Measurements from ENCODE around the gene CCDC85C. TPM values are rescaled to one million over a fixed set of nuclear protein-coding genes. Genes with fewer than 3 reads are reported as not detected.

CCDC85C gene
- total RNA-seq, 2 experiments from 2014 or later = 6.4 to 15.0 TPM

DNA sequence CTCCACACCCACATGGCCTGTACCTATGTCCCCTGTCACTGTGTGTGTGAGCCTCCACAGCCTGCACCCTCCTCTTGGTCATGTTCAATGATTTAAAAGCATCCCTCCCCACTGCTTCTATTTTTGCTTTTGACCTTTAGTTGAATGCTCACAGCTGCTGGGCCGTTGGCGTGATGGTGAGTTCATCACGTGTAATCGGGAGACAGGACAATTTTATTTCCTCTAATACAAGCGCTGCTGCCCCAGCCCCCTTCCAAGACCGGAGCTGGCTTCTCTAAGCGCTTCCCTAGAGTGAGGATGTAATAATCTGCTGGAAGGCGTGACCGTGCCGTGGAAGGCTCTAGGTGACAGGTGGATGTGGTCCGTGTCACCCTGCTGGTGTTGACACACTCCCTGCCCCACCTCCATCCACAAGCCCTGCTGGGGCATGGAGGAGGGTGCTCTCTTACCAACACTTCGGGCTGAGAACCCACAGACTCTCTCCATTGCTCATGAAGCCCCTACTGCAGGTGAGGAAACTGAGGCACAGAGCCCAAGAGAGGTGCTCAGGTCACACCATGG lies 25.4 kb downstream of the CCDC85C start:
- ChIA-PET CTCF (ENCODE audit: unreplicated experiment) (no interaction called here), POLR2A (no interaction called here)
- no peaks in the 10 kb centered on the region; the same call in 1 of the 2 replicates for H4K20me1 ChIP-seq (ENCODE audit: insufficient read depth, low read length)
- no TSS peak for BruUV-seq (replicated peaks)
- H3K9me3 ChIP-seq (ENCODE audit: low read length) = no peaks in the 10 kb centered on the region
- no peak overlapping the region; the same call in 1 of the 2 replicates for H3K4me2 ChIP-seq (ENCODE audit: low read length)
- DNase-seq (ENCODE audit: low spot score) = no peak
- no peaks in the 10 kb centered on the region for H3K9me2 ChIP-seq (ENCODE audit: insufficient read depth, low read length)
- no peaks in the 10 kb centered on the region for H3K79me2 ChIP-seq (ENCODE audit: insufficient read depth, low read depth, low read length)
- H2AFZ ChIP-seq (ENCODE audit: low read length) = no peak overlapping the region
- TF ChIP-seq, protein P1, sequence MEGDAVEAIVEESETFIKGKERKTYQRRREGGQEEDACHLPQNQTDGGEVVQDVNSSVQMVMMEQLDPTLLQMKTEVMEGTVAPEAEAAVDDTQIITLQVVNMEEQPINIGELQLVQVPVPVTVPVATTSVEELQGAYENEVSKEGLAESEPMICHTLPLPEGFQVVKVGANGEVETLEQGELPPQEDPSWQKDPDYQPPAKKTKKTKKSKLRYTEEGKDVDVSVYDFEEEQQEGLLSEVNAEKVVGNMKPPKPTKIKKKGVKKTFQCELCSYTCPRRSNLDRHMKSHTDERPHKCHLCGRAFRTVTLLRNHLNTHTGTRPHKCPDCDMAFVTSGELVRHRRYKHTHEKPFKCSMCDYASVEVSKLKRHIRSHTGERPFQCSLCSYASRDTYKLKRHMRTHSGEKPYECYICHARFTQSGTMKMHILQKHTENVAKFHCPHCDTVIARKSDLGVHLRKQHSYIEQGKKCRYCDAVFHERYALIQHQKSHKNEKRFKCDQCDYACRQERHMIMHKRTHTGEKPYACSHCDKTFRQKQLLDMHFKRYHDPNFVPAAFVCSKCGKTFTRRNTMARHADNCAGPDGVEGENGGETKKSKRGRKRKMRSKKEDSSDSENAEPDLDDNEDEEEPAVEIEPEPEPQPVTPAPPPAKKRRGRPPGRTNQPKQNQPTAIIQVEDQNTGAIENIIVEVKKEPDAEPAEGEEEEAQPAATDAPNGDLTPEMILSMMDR (conservative IDR thresholded peaks at IDR 0.05; ENCODE audit: low read length) = no peak
- TF ChIP-seq EZH2phosphoT487 (IDR thresholded peaks at IDR 0.05; ENCODE audit: borderline replicate concordance, low read depth, low read length) = no peak
- intact Hi-C loops (cut with micrococcal nuclease; ENCODE audit: unreplicated experiment) = no loop called here
- no peak overlapping the region for H3K27ac ChIP-seq (ENCODE audit: low read depth, low read length, poor library complexity, severe bottlenecking)
- H3K36me3 ChIP-seq (ENCODE audit: insufficient read depth, low read length) = no peaks in the 10 kb centered on the region
- H3K4me3 ChIP-seq (ENCODE audit: low read depth, low read length, poor library complexity, severe bottlenecking) = no peak overlapping the region
- H3K4me1 ChIP-seq (ENCODE audit: insufficient read depth, low read length, poor library complexity, severe bottlenecking) = peaks cover 12% of the 10 kb centered on the region

DNA sequence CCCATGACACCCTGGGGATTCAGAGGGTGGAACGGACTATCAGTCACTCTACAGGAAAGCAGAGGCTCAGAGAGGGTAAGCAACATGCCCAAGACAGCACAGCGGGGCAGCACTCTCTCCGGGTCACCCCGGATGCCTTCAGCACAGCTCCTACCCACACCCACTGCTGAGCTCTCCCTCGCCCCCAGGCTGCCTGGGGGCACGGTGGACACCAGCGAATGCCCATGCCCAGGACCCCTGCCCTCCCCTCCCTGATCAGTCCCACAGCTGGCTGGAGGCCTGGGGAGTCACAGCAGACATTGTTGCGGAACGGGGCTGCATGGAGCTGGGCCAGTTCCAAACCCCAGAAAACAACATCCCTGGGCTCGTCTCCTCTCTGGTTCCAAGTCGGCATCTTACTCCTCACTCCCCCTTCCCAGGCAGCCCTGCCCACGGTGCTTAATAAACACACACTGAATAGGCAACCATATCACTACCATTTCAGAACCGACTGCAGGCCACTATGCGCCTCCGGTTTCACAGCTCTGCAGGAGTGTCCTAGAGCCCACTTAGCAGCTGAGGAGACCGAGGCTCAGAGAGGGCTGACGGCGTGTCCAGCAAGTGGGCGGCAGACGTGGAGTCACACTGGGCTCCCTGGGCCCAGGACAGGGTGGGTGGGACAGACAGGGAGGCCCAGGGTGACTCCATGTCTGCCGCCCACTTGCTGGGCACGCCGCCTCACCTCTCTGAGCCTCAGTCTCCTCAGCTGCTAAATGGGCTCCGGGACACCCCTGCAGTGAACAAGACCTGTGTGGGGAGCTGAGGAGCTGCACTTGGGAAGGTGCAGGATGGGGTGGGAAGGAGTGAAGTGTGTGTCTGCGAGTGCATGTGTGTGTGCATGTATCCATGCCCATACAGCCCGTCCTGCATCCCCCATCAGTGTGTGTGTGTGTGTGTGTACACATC lies 27.0 kb downstream of the CCDC85C start:
- intact Hi-C loops (cut with micrococcal nuclease; ENCODE audit: unreplicated experiment) = no loop called here
- CTCF ChIA-PET (ENCODE audit: unreplicated experiment) = interaction anchor here (0.6 kb wide), 1 partner anchor 12 kb away, joined by 3 read pairs; no protein-coding TSS in a partner anchor
- POLR2A ChIA-PET = no interaction called here
- Histone ChIP-seq H3K4me2 (ENCODE audit: low read length) (no peak overlapping the region), H3K27ac (ENCODE audit: low read depth, low read length, poor library complexity, severe bottlenecking) (no peak overlapping the region), H3K36me3 (ENCODE audit: insufficient read depth, low read length) (no peaks in the 10 kb centered on the region), H2AFZ (ENCODE audit: low read length) (no peak overlapping the region), H3K4me1 (ENCODE audit: insufficient read depth, low read length, poor library complexity, severe bottlenecking) (peaks cover 26% of the 10 kb centered on the region), H3K9me3 (ENCODE audit: low read length) (no peaks in the 10 kb centered on the region), H3K9me2 (ENCODE audit: insufficient read depth, low read length) (no peaks in the 10 kb centered on the region), H4K20me1 (ENCODE audit: insufficient read depth, low read length) (no peaks in the 10 kb centered on the region; the same call in 1 of the 2 replicates), H3K4me3 (ENCODE audit: low read depth, low read length, poor library complexity, severe bottlenecking) (no peak overlapping the region), H3K79me2 (ENCODE audit: insufficient read depth, low read depth, low read length) (no peaks in the 10 kb centered on the region)
- DNase-seq (ENCODE audit: low spot score) = no peak
- TF ChIP-seq, protein P1 (conservative IDR thresholded peaks at IDR 0.05; ENCODE audit: low read length) = no peak
- TF ChIP-seq EZH2phosphoT487 (IDR thresholded peaks at IDR 0.05; ENCODE audit: borderline replicate concordance, low read depth, low read length) = no peak
- BruUV-seq (replicated peaks) = no TSS peak

All from OCI-LY7 (cell line).